SK-N-SH treated with all-trans-retinoic acid at 6 μM for 48 hours (cell line): Measurements from ENCODE around the gene TLN1.

ENCODE experiments used
- ARNTL ChIP-seq: fragments of 450-650 bp; formaldehyde crosslinking; IDR thresholded peaks from 2 replicates; pipeline ENCODE4 v1.5.0; 2020; ENCODE audit warnings: low read depth, mild to moderate bottlenecking, moderate library complexity, borderline replicate concordance
- BACH2 ChIP-seq: fragments of 250-450 bp; sonication (Bioruptor Pico); IDR thresholded peaks from 2 replicates; pipeline ENCODE4 v1.9.0; 2021; ENCODE audit warnings: mild to moderate bottlenecking, borderline replicate concordance
- PPARA ChIP-seq: fragments of 250-450 bp; sonication (Bioruptor Pico); IDR thresholded peaks from 2 replicates; pipeline ENCODE4 v1.5.0; 2020; ENCODE audit warnings: mild to moderate bottlenecking, borderline replicate concordance
- RARB ChIP-seq: fragments of 250-450 bp; sonication (Bioruptor Pico); IDR thresholded peaks from 2 replicates; pipeline ENCODE4 v1.8.0; 2021; ENCODE audit warnings: mild to moderate bottlenecking, moderate library complexity
- TOX ChIP-seq: fragments of 250-450 bp; sonication (Bioruptor Pico); IDR thresholded peaks from 2 replicates; pipeline ENCODE4 v1.8.0; 2021; ENCODE audit warnings: mild to moderate bottlenecking, moderate library complexity, borderline replicate concordance
- ZNF70 ChIP-seq: fragments of 450-650 bp; formaldehyde crosslinking; IDR thresholded peaks from 2 replicates; pipeline ENCODE4 v1.5.0; 2020; ENCODE audit warnings: mild to moderate bottlenecking, moderate library complexity
- TF ChIP-seq, protein P1 (sequence below): fragments of 250-450 bp; sonication (Bioruptor Pico); IDR thresholded peaks from 2 replicates; pipeline ENCODE4 v1.5.1; 2021; ENCODE audit warnings: mild to moderate bottlenecking, moderate library complexity
- TF ChIP-seq, protein P2 (sequence below): fragments of 250-450 bp; sonication (Bioruptor Pico); IDR thresholded peaks from 2 replicates; pipeline ENCODE4 v1.5.1; 2020; ENCODE audit warnings: low read depth, mild to moderate bottlenecking, moderate library complexity
- TF ChIP-seq, protein P3 (sequence below): fragments of 250-450 bp; sonication (Bioruptor Pico); IDR thresholded peaks from 2 replicates; pipeline ENCODE4 v1.8.0; 2020; ENCODE audit warnings: mild to moderate bottlenecking, moderate library complexity, borderline replicate concordance

DNA sequence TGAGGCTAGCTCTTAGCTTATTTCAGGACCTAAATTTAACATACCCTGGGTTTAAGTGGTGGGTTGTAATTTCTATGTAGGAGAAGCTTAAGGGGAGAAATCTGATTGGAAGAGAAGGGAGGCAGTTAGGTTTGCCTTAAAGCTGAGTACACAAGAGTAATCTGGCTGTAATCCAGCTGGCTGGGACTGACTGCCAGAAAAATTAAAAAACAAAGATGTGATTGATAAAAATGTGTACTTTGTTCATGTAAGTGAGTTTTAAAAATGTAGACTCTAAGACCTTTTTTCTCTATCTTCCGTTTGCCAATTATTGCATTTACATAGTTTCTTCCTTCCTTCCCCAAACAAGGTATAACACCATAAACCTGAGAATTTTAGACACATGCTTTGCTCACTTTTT is 39.5 kb upstream of the TLN1 start:
- TF ChIP-seq ZNF70 (CRISPR knock-in tag) (no peak), ARNTL (CRISPR knock-in tag) (no peak), PPARA (no peak), RARB (CRISPR knock-in tag) (no peak), TOX (CRISPR knock-in tag) (no peak), BACH2 (CRISPR knock-in tag) (no peak)
- TF ChIP-seq, protein P1, sequence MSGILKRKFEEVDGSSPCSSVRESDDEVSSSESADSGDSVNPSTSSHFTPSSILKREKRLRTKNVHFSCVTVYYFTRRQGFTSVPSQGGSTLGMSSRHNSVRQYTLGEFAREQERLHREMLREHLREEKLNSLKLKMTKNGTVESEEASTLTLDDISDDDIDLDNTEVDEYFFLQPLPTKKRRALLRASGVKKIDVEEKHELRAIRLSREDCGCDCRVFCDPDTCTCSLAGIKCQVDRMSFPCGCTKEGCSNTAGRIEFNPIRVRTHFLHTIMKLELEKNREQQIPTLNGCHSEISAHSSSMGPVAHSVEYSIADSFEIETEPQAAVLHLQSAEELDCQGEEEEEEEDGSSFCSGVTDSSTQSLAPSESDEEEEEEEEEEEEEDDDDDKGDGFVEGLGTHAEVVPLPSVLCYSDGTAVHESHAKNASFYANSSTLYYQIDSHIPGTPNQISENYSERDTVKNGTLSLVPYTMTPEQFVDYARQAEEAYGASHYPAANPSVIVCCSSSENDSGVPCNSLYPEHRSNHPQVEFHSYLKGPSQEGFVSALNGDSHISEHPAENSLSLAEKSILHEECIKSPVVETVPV (CRISPR knock-in tag), result no peak
- TF ChIP-seq, protein P2, sequence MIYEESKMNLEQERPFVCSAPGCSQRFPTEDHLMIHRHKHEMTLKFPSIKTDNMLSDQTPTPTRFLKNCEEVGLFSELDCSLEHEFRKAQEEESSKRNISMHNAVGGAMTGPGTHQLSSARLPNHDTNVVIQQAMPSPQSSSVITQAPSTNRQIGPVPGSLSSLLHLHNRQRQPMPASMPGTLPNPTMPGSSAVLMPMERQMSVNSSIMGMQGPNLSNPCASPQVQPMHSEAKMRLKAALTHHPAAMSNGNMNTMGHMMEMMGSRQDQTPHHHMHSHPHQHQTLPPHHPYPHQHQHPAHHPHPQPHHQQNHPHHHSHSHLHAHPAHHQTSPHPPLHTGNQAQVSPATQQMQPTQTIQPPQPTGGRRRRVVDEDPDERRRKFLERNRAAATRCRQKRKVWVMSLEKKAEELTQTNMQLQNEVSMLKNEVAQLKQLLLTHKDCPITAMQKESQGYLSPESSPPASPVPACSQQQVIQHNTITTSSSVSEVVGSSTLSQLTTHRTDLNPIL (CRISPR knock-in tag), result no peak
- TF ChIP-seq, protein P3, sequence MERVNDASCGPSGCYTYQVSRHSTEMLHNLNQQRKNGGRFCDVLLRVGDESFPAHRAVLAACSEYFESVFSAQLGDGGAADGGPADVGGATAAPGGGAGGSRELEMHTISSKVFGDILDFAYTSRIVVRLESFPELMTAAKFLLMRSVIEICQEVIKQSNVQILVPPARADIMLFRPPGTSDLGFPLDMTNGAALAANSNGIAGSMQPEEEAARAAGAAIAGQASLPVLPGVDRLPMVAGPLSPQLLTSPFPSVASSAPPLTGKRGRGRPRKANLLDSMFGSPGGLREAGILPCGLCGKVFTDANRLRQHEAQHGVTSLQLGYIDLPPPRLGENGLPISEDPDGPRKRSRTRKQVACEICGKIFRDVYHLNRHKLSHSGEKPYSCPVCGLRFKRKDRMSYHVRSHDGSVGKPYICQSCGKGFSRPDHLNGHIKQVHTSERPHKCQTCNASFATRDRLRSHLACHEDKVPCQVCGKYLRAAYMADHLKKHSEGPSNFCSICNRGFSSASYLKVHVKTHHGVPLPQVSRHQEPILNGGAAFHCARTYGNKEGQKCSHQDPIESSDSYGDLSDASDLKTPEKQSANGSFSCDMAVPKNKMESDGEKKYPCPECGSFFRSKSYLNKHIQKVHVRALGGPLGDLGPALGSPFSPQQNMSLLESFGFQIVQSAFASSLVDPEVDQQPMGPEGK (CRISPR knock-in tag), result no peak
